Measurements from ENCODE around the gene FGD6.
A peak's percentile ranks its signal among the peaks of the same experiment; 100 is the strongest.
"Not testable (repeated sequence)": the region's sequence is repeated elsewhere in the genome, so short reads cannot be mapped to it uniquely, and the experiment has no call there.

Gene FGD6

DNA sequence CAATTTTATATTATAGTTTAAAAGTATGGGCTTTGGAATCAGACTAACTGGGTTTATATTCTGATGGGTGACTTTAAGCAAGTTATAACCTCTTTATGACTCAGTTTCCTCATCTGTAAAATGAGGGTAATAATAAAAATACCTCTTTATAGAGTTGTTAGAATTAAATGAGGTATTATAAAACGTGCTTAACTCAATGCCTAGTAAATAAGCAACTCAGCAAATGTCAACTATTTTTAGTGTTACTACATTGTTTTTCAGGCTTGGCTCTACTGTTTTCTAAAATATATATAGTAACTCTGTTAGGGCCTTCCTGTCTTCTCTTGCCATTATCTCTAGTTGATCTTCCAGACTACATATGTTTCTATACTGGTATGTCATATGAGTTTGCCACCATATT is 20.9 kb upstream of the FGD6 start:
- in situ Hi-C loops (cut with HindIII; ENCODE audit: low pct_ligation_motif_present, low pct_unique_long_range_greater_than_20kb, low sequenced_read_pairs): no loop called here
- no peak for DNase-seq

DNA sequence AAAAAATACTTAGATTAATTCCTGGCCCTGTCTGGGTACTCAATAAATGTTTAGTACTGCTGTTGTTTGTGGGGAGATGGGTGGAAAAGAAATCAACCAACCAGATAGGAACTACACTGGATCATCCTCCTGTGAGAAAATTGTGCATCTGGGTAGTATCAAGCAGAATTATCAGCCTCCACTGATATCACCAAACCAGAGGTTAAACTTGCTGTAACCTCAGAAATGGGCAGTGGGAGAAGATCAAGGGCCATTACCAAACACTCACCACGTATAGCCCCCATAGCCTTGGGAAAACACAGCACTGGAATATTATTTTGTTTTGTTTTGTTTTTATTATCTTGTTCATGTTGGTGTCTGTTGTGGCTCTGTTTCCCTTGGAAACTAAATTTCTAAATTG is 20.0 kb upstream of the FGD6 start:
- in situ Hi-C loops (cut with HindIII; ENCODE audit: low pct_ligation_motif_present, low pct_unique_long_range_greater_than_20kb, low sequenced_read_pairs): no loop called here
- no peak for DNase-seq

DNA sequence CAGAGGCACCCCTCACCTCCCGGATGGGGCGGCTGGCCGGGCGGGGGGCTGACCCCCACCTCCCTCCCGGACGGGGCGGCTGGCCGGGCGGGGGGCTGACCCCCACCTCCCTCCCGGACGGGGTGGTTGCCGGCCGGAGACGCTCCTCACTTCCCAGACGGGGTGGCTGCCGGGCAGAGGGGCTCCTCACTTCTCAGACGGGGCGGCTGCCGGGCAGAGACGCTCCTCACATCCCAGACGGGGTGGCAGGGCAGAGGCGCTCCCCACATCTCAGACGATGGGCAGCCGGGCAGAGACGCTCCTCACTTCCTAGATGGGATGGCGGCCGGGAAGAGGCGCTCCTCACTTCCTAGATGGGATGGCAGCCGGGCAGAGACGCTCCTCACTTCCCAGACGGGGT is 18.4 kb upstream of the FGD6 start:
- DNase-seq; in situ Hi-C loops (cut with HindIII; ENCODE audit: low pct_ligation_motif_present, low pct_unique_long_range_greater_than_20kb, low sequenced_read_pairs): not testable (repeated sequence)

DNA sequence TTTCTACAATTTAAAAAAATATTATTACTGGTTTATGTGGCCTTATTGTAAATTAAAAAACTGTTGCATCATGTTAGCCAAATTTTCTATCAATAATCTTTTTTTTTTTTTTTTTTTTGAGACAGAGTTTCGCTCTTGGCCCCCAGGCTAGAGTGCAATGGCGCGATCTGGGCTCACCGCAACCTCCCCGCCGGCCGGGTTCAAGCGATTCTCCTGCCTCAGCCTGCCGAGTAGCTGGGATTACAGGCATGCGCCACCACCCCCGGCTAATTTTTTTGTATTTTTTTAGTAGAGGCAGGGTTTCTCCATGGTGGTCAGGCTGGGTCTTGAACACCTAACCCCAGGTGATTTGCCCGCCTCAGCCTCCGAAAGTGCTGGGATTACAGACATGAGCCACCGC is 16.9 kb upstream of the FGD6 start:
- in situ Hi-C loops (cut with HindIII; ENCODE audit: low pct_ligation_motif_present, low pct_unique_long_range_greater_than_20kb, low sequenced_read_pairs); DNase-seq: not testable (repeated sequence)

DNA sequence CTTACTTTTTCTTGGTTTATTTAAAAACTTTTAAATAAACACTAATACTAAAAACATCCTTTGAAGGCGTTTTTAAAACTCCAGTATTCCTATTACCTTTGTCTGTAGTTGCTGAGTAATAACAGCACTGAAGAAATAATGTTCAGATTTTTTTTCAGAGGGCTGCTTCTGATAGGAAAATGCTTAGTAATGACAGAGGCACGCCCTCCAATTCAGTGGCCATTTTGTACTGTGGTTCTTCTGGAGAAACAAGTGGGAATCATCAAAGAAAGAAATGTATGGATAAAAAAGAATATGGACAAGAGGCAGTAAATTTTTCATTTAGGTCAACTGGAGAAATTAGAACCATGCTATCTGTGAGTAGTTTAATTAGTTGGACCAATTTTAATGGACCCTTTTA is 13.9 kb upstream of the FGD6 start:
- DNase-seq: peak; percentile 38
- in situ Hi-C loops (cut with HindIII; ENCODE audit: low pct_ligation_motif_present, low pct_unique_long_range_greater_than_20kb, low sequenced_read_pairs): no loop called here

DNA sequence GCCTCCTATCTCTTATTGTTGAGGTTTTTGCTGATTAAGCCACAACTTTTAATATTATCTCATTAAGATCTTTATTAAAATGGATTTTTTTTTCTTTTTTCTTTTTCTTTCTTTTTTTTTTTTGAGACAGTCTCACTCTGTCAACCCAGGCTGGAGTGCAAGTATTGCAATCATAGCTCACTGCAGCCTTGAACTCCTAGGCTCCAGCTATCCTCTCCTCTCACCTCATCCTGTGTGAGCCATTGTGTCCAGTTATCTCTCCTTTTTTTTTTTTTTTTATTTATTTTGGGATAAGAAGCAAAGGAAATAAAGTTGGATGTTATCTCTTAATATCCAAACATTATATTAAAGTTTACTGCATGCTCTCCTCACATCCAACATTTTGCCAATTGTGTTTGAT is 13.0 kb upstream of the FGD6 start:
- in situ Hi-C loops (cut with HindIII; ENCODE audit: low pct_ligation_motif_present, low pct_unique_long_range_greater_than_20kb, low sequenced_read_pairs): no loop called here
- no peak for DNase-seq

DNA sequence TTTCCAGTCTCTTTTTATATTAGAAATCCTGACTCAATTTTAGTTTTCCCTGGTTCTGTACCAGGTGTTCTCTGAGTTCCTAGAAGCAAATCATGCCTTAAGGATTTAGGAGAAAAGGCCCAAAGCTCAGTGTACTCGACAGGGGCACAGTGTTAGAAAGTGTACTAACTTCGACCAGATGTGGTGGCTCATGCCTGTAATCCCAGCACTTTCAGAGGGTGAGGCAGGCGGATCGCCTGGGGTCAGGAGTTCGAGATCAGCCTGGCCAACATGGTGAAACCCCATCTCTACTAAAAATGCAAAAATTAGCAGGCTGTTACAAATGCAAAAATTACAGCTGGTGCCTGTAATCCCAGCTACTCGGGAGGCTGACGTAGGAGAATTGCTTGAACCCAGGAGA is 12.4 kb upstream of the FGD6 start:
- no peak for DNase-seq

DNA sequence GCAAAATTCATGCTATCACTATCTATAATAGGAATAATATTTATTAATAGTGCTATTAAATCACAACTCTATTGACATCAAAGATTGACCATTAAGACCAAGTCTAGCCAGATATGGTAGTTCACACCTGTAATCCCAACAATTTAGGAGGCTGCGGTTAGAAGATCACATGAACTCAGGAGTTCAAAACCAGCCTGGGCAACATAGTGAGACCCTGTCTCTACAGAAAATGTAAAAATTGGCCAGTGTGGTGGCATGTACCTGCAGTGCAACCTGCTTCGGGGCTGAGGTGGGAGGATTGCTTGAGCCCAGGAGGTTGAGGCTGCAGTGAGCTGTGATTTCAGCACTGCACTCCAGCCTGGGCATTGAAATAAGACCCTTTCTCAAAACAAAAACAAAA is 11.3 kb upstream of the FGD6 start:
- in situ Hi-C loops (cut with HindIII; ENCODE audit: low pct_ligation_motif_present, low pct_unique_long_range_greater_than_20kb, low sequenced_read_pairs): no loop called here
- DNase-seq: no peak

More for the DNA sequence above, 12.4 kb upstream of the FGD6 start:
- in situ Hi-C loops (cut with HindIII; ENCODE audit: low pct_ligation_motif_present, low pct_unique_long_range_greater_than_20kb, low sequenced_read_pairs): no loop called here

DNA sequence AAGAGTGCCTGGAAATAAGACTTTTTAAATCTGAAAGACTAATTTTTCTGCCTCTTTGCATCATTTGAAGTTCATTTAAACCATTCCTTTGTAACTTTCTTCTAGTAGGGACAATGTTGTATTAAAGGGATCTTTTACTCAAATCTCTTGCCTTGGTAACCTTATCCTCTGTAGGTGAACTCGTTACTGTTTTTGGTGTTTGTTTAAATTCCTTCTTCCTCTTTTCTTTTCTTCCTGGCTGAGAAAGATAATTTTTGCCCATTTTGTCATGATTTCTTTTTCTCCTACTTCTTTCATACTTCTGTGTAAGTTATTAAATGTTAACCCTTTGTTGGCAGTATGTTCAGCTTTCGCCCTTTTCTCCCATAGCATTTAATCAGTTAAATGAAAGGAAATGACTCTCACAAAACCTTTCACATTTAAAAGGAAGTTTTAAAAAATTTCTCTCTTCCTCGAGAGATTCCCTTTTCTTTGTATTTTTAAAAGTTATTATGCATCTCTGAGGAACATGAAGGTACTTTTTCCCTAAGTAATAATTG is 10.6 kb upstream of the FGD6 start:
- in situ Hi-C loops (cut with HindIII; ENCODE audit: low pct_ligation_motif_present, low pct_unique_long_range_greater_than_20kb, low sequenced_read_pairs): no loop called here
- no peak for DNase-seq

DNA sequence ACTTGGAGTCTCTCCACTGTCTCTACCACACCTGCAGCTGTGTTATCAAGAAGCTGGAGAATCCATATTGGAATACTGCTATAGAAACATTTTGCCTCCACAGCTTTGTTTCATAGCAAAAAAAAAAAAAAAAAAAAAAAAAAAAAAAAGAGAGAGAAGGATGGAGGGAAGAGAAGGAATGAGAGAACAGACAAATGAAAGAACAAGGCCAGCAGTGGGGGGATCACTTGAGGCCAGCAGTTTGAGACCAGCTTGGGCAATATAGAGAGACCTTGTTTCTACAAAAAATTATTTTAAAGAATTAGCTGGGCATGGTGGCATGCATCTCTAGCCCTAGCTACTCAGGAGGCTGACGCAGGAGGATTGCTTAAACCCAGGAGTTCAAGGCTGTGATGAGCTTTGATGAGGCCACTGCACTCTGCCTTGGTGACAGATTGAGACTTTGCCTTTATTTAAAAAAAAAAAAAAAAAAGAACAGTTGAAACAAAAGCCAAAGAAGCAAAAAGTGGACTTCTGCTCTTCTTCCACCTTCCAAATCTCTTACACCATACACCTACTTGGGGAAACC is 8.5 kb upstream of the FGD6 start:
- DNase-seq: no peak
- in situ Hi-C loops (cut with HindIII; ENCODE audit: low pct_ligation_motif_present, low pct_unique_long_range_greater_than_20kb, low sequenced_read_pairs): no loop called here

DNA sequence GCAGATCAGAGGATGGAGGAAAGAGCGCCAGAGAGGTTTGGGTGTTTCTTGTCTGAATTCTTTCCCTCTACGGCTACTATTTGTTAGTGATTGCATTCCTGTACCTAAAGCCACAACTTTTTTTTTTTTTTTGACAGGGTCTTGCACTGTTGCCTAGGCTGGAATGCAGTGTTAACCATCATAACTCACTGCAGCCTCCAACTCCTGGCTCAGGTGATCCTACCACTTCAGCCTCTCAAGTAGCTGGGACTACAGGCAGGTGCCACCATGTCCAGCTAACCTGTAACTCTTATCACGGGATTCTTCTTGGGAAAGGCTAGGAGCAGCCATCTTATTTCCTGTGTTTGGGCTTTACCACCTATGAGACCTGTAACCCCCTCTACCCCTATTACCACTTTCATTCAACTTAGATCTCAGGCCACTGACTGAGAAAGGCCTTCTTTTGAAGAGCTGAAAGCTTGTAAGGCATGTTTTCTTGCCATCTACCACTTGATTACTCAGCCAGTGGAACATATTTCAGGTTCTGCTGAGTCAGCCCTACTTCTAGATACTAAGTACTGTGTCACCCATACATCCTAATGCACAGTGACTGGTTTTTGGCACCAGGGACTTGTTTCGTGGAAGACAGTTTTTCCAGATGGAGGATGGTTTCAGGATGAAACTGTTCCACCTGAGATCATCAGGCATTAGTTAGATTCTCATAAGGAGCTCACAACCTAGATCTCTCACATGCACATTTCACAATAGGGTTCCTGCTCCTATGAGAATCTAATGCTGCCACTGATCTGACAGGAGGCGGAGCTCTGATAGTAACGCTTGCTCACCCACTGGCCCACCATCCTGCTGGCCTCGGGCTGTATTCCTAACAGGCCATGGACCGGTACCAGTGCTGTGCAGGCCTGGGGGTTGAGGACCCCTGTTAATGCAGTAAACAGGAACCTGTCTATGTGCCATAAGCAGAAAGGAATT is 7.2 kb upstream of the FGD6 start:
- DNase-seq: no peak
- in situ Hi-C loops (cut with HindIII; ENCODE audit: low pct_ligation_motif_present, low pct_unique_long_range_greater_than_20kb, low sequenced_read_pairs): no loop called here

DNA sequence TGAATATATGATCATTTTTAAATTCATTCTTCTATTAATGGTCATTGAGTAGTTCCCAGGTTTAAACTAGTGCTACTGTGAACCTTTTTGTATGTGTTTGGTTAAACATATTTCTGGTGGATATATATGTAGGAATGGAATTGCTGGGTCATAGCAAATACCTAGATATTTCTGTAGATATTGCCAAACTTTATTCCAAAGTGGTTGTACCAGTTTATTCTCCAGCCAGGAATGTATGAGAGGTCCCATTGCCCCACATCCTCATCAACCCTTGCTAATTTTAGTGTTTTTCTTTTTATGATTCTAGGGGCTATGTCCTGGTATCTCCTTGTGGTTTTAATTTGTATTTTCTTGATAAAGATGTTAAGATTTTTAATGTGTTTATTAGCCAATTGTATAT is 3.5 kb upstream of the FGD6 start:
- in situ Hi-C loops (cut with HindIII; ENCODE audit: low pct_ligation_motif_present, low pct_unique_long_range_greater_than_20kb, low sequenced_read_pairs): no loop called here
- DNase-seq: no peak

DNA sequence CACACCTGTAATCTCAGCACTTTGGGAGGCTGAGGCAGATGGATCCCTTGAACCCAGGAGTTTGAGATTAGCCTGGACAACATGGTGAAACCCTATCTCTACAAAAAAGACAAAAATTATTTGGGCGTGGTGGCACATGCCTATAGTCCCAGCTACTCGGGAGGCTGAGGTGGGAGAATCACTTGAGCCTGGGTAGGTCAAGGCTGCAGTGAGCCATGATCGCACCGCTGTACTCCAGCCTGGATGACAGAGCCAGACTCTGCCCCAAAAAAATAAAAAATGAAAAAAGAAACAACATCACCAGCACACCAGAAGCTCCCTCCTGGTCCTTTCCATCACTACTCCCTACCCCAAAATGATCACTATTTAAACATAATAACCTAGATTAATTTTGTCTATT is 2.9 kb upstream of the FGD6 start:
- in situ Hi-C loops (cut with HindIII; ENCODE audit: low pct_ligation_motif_present, low pct_unique_long_range_greater_than_20kb, low sequenced_read_pairs): no loop called here
- DNase-seq: no peak

DNA sequence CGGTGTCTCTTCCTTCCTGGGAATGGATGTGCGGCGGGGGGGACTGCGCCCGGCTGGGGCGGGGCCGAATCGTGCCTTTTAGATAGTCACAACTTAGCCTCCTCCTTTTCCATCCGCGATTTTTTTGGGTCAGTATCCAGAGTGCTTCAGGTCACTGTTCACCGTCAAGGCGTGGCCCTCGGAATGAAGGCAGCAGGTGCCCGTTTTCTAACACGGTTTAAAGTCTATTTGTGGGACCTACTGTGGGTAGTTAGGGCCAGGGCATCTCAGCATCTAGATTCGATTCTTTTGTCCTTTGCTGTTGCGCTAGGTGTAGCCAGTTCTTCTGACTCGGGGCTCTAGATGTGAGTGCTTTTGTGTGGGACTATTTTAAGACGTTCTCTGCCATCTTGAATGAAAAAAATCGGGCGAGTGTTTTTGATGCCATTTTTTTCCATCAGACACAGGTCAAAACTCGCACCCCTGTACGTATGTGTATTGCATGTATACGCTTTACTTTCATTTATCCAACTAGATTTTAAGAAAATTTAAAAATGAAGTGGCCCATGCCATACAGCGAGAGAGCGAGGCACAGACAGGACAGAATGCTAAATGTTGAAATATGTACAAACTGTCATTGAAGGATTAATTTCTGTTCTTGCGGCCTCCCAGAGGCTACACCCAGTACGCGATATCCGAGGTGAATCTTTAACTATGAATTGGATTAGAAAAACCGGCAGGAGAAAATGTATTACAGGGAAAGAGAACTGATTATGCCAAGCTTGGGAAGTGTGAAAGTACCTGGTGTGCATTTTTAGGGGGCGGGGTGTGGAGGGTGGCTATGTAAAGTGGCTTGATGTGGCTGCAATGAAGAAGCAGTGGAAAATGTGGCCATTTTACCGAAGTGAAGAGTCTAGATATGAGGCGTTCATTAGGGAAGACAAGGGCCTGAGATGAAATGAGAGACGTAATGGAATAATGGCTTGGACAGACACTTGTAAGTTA is 1.2 kb upstream of the FGD6 start:
- DNase-seq: peak; percentile 94
- in situ Hi-C loops (cut with HindIII; ENCODE audit: low pct_ligation_motif_present, low pct_unique_long_range_greater_than_20kb, low sequenced_read_pairs): no loop called here

DNA sequence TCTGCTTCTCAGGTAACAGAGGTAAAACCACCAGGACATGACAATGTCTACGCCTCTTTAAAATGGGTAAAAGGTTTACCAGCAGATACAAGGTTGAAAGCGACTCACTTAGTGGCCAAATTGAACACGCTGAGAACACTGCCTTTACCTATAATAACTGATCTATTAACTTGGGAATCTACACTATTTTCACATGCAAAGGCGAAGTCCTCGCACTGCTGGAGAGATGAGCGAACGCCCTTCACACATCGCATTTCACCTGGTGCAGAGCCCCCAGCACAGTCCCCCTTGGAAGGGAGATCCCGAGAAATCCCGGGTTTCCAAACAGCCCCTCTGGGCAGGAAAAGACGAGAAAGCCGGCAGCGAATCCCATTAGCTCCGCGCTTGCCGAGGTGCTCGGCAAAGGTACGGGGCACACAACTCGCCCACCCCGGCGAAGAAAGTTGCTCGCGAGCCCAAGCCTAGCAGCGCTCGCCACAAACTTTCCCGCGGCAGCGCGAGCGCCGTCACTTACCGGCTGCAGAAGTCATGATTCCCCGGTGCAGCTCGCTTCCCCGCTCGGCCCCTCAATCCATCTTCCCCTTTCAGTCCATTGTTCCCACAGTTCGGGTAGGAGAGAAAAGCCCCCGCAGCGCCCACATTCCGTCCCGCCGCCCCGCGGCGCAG is 423 bp downstream of the FGD6 start:
- in situ Hi-C loops (cut with HindIII; ENCODE audit: low pct_ligation_motif_present, low pct_unique_long_range_greater_than_20kb, low sequenced_read_pairs): no loop called here
- DNase-seq: peak; percentile 78

DNA sequence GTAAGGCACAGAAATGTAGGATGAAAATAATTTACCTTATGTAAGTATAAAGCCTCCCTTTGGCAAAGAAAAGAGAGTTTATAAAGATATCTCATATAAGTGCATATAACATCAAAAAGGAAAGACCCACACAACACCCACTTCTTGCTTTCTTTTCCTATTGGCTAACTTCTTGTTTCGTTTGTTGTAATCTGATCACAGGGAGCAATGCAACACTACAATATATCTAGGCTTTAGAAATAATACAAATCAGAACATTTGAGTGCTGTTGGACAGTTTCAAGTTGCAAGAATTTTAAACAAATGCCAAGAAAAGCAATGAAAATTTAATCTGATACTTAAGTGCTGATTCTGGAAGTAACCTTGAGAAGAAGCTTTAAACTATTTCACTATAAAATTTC is 1.3 kb downstream of the FGD6 start:
- in situ Hi-C loops (cut with HindIII; ENCODE audit: low pct_ligation_motif_present, low pct_unique_long_range_greater_than_20kb, low sequenced_read_pairs): no loop called here
- peak; percentile 80 for DNase-seq

DNA sequence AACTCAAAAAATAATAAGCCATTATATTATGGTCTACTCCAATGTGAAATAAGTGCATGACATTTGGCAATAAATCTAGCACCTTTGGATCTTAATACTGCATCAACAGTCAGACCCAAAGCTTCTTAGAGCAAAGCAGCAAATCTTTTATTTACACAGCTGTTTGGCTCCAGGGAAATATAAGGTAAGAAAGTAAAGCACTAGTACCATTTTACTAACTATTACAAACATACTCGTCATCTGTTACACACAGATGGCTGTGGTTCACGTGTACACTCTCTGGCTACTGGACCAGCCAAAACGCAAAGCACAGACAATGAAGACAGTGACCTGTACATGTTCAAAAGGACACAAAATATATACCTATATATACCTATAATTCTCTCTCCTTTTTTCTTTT is 2.8 kb downstream of the FGD6 start:
- in situ Hi-C loops (cut with HindIII; ENCODE audit: low pct_ligation_motif_present, low pct_unique_long_range_greater_than_20kb, low sequenced_read_pairs): no loop called here
- DNase-seq: no peak

DNA sequence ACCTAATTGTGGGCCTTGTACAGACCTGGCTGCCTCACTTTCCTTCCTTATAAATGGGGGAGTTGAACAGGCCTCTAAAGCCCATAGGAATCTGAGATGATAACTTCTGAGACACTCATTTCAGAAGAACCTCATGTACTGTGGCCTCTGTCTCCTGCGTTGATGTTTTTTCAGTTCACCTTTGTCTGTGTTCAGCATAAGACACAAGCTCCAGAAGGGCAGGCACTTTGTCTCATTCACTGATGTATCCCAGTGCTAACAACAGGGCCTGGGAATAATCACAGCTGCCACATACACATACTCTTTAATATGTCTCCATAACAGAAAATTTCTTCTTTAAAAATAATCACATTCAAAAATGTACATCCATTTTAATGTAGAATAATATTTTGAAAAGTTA is 3.3 kb downstream of the FGD6 start:
- in situ Hi-C loops (cut with HindIII; ENCODE audit: low pct_ligation_motif_present, low pct_unique_long_range_greater_than_20kb, low sequenced_read_pairs): no loop called here
- DNase-seq: no peak

Data from ACHN (cell line).